Upper lobe of left lung (tissue), 6 donors: ENCODE results near the gene LCMT1. TPM values are rescaled to one million over a fixed set of nuclear protein-coding genes. Genes with fewer than 3 reads are reported as not detected.

ENCODE experiments used
- ATAC-seq, 2 donors: fragments of 200-7000 bp; cut with Tn5 transposase; one replicate each; pipeline ENCODE4 v1.9.1; 2022; ENCODE audit warnings: mild to moderate bottlenecking in 2 of 2, moderate library complexity in 2 of 2; ENCODE audit not compliant: low FRiP score in 2 of 2
- DNase-seq, 2 donors: peaks; one replicate each; pipeline ENCODE4 v3.0.0-alpha.2; 2019 to 2020
- H3K27ac ChIP-seq, 4 donors: fragments of 200-600 bp; sonication (generic); one replicate each; pipeline ENCODE4 v1.5.1; 2016 to 2019
- H3K27me3 ChIP-seq, 4 donors: fragments of 200-600 bp; sonication (generic); one replicate each; pipeline ENCODE4 v1.5.1; 2017 to 2019
- H3K36me3 ChIP-seq, 4 donors: fragments of 200-600 bp; sonication (generic); one replicate each; pipeline ENCODE4 v1.5.1; 2016 to 2019
- H3K4me1 ChIP-seq, 4 donors: fragments of 200-600 bp; sonication (generic); one replicate each; pipeline ENCODE4 v1.5.1; 2018 to 2019
- H3K4me3 ChIP-seq, 4 donors: fragments of 200-600 bp; sonication (generic); one replicate each; pipeline ENCODE4 v1.5.1; 2017 to 2019; ENCODE audit warnings: mild to moderate bottlenecking in 2 of 4, moderate library complexity in 1 of 4
- H3K9me3 ChIP-seq, 4 donors: fragments of 200-600 bp; sonication (generic); one replicate each; pipeline ENCODE4 v1.5.1; 2018 to 2019
- CTCF ChIP-seq, 6 experiments: fragments of 450-650 bp in 4 of 6; fragments of 200-600 bp in 2 of 6; sonication (generic) in 2 of 6; IDR thresholded peaks; one replicate each; pipeline ENCODE4 v1.5.1; 2016 to 2019; ENCODE audit warnings: antibody characterized with exemption in 6 of 6
- EP300 ChIP-seq, 4 donors: sonication (generic); formaldehyde crosslinking; IDR thresholded peaks; one replicate each; pipeline ENCODE4 v1.5.1; 2017; ENCODE audit warnings: antibody characterized with exemption in 4 of 4, control low read depth in 2 of 4
- POLR2A ChIP-seq, 4 donors: fragments of 450-650 bp; IDR thresholded peaks; one replicate each; pipeline ENCODE4 v1.5.1; 2016 to 2017; ENCODE audit warnings: antibody characterized with exemption in 4 of 4, mild to moderate bottlenecking in 2 of 4
- POLR2AphosphoS5 ChIP-seq, 2 donors: sonication (generic); formaldehyde crosslinking; IDR thresholded peaks; one replicate each; pipeline ENCODE4 v1.5.1; 2017; ENCODE audit warnings: antibody characterized with exemption in 2 of 2
- WGBS, 2 donors: methylation state at CpG; one replicate each; pipeline ENCODE4 v1.1.5; 2017 to 2018; 5-methylcytosine and 5-hydroxymethylcytosine counted together
- total RNA-seq, 6 donors: library from RNA; depleted of rRNA in 4 of 6; stranded (reverse); fragments of >200 nt in 4 of 6; gene quantifications; one replicate each; pipeline versions ENCODE4 v1.1.0 to v1.2.1, GENCODE V29; 2016 to 2021
- donor health status: DM: no; HTN: no; CAD: no; lungs with moderate emphysema.
- donor health status: DM: no; HTN: yes; CAD: no; lungs with severe emphysema.

LCMT1 gene
- total RNA-seq, 6 donors from 2014 or later = 20.8 to 37.8 (median 31.7) TPM

- no peak for TF ChIP-seq POLR2A (IDR thresholded peaks at IDR 0.05)
- no peak for TF ChIP-seq POLR2AphosphoS5 (IDR thresholded peaks at IDR 0.05)
- TF ChIP-seq CTCF (IDR thresholded peaks at IDR 0.05) = no peak
- TF ChIP-seq EP300 (IDR thresholded peaks at IDR 0.05) = no peak
- Histone ChIP-seq H3K27ac (no peak overlapping the region), H3K4me3 (no peak overlapping the region), H3K27me3 (no peaks in the 10 kb centered on the region), H3K36me3 (no peaks in the 10 kb centered on the region), H3K4me1 (no peaks in the 10 kb centered on the region), H3K9me3 (no peaks in the 10 kb centered on the region)
- DNase-seq (no peak), ATAC-seq (no peak)
- WGBS, 2 donors = 83 to 86% methylated on average over 6 of the region's 6 CpGs
Measured at GRCh38 chr16:25192096-25192495, 80.6 kb downstream of the LCMT1 start.

- ATAC-seq = no peak
- 86 to 90% methylated on average over 7 of the region's 7 CpGs for whole genome bisulfite sequencing, 2 donors
- DNase-seq = no peak
Measured at GRCh38 chr16:25194273-25194878, 82.8 kb downstream of the LCMT1 start.

GRCh38 chr16:25198021-25198420 lies 86.5 kb downstream of the LCMT1 start:
- WGBS, 2 donors = 76 to 94% methylated on average over 4 of the region's 4 CpGs
- Histone ChIP-seq H3K27me3 (no peaks in the 10 kb centered on the region), H3K4me1 (no peaks in the 10 kb centered on the region), H3K4me3 (no peak overlapping the region), H3K36me3 (no peaks in the 10 kb centered on the region), H3K27ac (no peak overlapping the region), H3K9me3 (no peaks in the 10 kb centered on the region)
- DNase-seq (no peak), ATAC-seq (no peak)
- TF ChIP-seq CTCF (IDR thresholded peaks at IDR 0.05) (no peak), POLR2AphosphoS5 (IDR thresholded peaks at IDR 0.05) (no peak), EP300 (IDR thresholded peaks at IDR 0.05) (no peak), POLR2A (IDR thresholded peaks at IDR 0.05) (no peak)

More at GRCh38 chr16:25194273-25194878, 82.8 kb downstream of the LCMT1 start:
- Histone ChIP-seq H3K36me3 (no peaks in the 10 kb centered on the region), H3K4me3 (no peak overlapping the region), H3K9me3 (no peaks in the 10 kb centered on the region), H3K4me1 (no peaks in the 10 kb centered on the region), H3K27me3 (no peaks in the 10 kb centered on the region), H3K27ac (no peak overlapping the region)
- TF ChIP-seq EP300 (IDR thresholded peaks at IDR 0.05) (no peak), POLR2AphosphoS5 (IDR thresholded peaks at IDR 0.05) (no peak), CTCF (IDR thresholded peaks at IDR 0.05) (no peak), POLR2A (IDR thresholded peaks at IDR 0.05) (no peak)

- no peaks in the 10 kb centered on the region for H3K36me3 ChIP-seq
- ATAC-seq (no peak), DNase-seq (no peak)
- TF ChIP-seq POLR2AphosphoS5 (IDR thresholded peaks at IDR 0.05) (no peak), EP300 (IDR thresholded peaks at IDR 0.05) (no peak), CTCF (IDR thresholded peaks at IDR 0.05) (no peak), POLR2A (IDR thresholded peaks at IDR 0.05) (no peak)
- 95% methylated on average over 7 of the region's 7 CpGs for WGBS, 2 donors
- no peaks in the 10 kb centered on the region for H3K9me3 ChIP-seq
- no peak overlapping the region for H3K27ac ChIP-seq
- no peaks in the 10 kb centered on the region for H3K27me3 ChIP-seq
- H3K4me3 ChIP-seq = no peak overlapping the region
- H3K4me1 ChIP-seq = no peaks in the 10 kb centered on the region
Measured at GRCh38 chr16:25199457-25199856, 87.9 kb downstream of the LCMT1 start.

GRCh38 chr16:25210758-25211157 lies 99.2 kb downstream of the LCMT1 start:
- WGBS, 2 donors = 42 to 53% methylated on average over 4 of the region's 4 CpGs
- DNase-seq = no peak
- no peak for ATAC-seq

More at GRCh38 chr16:25210758-25211157, 99.2 kb downstream of the LCMT1 start:
- Histone ChIP-seq H3K27me3 (no peaks in the 10 kb centered on the region), H3K4me3 (no peak overlapping the region), H3K27ac (no peak overlapping the region), H3K4me1 (no peaks in the 10 kb centered on the region), H3K36me3 (no peaks in the 10 kb centered on the region), H3K9me3 (no peaks in the 10 kb centered on the region)
- TF ChIP-seq POLR2AphosphoS5 (IDR thresholded peaks at IDR 0.05) = no peak
- no peak for TF ChIP-seq EP300 (IDR thresholded peaks at IDR 0.05)
- no peak for TF ChIP-seq POLR2A (IDR thresholded peaks at IDR 0.05)
